ENCODE measurements around the gene ARVCF.

Gene ARVCF

GRCh38 chr22:19969141-19969928, 47.3 kb downstream of the ARVCF start:
- intact Hi-C loops (cut with DNase I) = no loop called here
- DNase-seq = no peak

GRCh38 chr22:19968450-19968891, 48.2 kb downstream of the ARVCF start:
- intact Hi-C loops (cut with DNase I) = no loop called here
- DNase-seq = peak in 1 of 10 donors; percentile 70

- DNase-seq = peak in 1 of 10 donors; percentile 62
- intact Hi-C loops (cut with DNase I) = no loop called here
These were observed 48.7 kb downstream of the ARVCF start for GRCh38 chr22:19967850-19968449.

GRCh38 chr22:19966908-19967750, 49.5 kb downstream of the ARVCF start:
- peak in 1 of 10 donors; percentile 78 for DNase-seq
- intact Hi-C loops (cut with DNase I) = no loop called here

GRCh38 chr22:19965771-19966709, 50.6 kb downstream of the ARVCF start:
- peak in 4 of 10 donors; percentile 40 to 91 (median 53) for DNase-seq
- intact Hi-C loops (cut with DNase I) = no loop called here

GRCh38 chr22:19964701-19965386, 51.8 kb downstream of the ARVCF start:
- peak in 1 of 10 donors; percentile 68 for DNase-seq
- intact Hi-C loops (cut with DNase I) = no loop called here

- peak in 1 of 10 donors; percentile 71 for DNase-seq
- intact Hi-C loops (cut with DNase I) = no loop called here
These were observed 52.6 kb downstream of the ARVCF start for GRCh38 chr22:19963863-19964642.

- peak in 5 of 10 donors; percentile 5 to 77 (median 59) for DNase-seq
- intact Hi-C loops (cut with DNase I) = no loop called here
These were observed 53.5 kb downstream of the ARVCF start for GRCh38 chr22:19962909-19963806.

GRCh38 chr22:19962246-19962908, 54.2 kb downstream of the ARVCF start:
- DNase-seq = peak; percentile 68 to 97 (median 80)
- intact Hi-C loops (cut with DNase I) = no loop called here

- peak in 4 of 10 donors; percentile 5 to 71 (median 16) for DNase-seq
- intact Hi-C loops (cut with DNase I) = no loop called here
These were observed 54.8 kb downstream of the ARVCF start for GRCh38 chr22:19961868-19962245.

GRCh38 chr22:19961201-19961580, 55.4 kb downstream of the ARVCF start:
- intact Hi-C loops (cut with DNase I) = no loop called here
- DNase-seq = peak in 4 of 10 donors; percentile 9 to 77 (median 64)

- DNase-seq = peak in 4 of 10 donors; percentile 21 to 66 (median 54)
- intact Hi-C loops (cut with DNase I) = no loop called here
These were observed 56.0 kb downstream of the ARVCF start for GRCh38 chr22:19960491-19961200.

- intact Hi-C loops (cut with DNase I) = no loop called here
- DNase-seq = peak in 3 of 10 donors; percentile 49 to 64 (median 50)
These were observed 56.8 kb downstream of the ARVCF start for GRCh38 chr22:19959587-19960490.

- intact Hi-C loops (cut with DNase I) = no loop called here
- peak in 3 of 10 donors; percentile 25 to 80 (median 66) for DNase-seq
These were observed 57.5 kb downstream of the ARVCF start for GRCh38 chr22:19959043-19959586.

Measured in posterior cingulate gyrus (tissue), 11 donors.